ENCODE results near the gene GATA2.

DNA sequence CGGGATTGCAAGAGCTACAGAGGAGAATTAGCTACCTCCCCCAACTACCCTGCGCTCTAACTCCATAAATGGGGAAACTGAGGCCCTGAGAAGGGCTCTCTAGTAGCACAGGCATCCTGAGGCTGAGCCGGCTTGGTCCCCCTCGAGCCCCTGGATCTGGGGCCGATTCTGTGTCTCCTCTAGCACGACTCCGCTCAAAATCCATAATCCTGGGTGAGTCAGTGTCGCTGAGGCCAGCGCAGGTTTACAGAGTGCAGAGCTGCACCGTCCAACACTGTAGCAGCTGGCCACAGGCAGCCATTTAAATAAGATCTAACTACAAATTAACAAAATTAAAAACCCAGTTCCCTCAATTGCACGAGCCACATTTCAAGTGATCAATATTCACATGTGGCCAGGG lies 10.8 kb downstream of the GATA2 start:
- TF ChIP-seq, protein P1, sequence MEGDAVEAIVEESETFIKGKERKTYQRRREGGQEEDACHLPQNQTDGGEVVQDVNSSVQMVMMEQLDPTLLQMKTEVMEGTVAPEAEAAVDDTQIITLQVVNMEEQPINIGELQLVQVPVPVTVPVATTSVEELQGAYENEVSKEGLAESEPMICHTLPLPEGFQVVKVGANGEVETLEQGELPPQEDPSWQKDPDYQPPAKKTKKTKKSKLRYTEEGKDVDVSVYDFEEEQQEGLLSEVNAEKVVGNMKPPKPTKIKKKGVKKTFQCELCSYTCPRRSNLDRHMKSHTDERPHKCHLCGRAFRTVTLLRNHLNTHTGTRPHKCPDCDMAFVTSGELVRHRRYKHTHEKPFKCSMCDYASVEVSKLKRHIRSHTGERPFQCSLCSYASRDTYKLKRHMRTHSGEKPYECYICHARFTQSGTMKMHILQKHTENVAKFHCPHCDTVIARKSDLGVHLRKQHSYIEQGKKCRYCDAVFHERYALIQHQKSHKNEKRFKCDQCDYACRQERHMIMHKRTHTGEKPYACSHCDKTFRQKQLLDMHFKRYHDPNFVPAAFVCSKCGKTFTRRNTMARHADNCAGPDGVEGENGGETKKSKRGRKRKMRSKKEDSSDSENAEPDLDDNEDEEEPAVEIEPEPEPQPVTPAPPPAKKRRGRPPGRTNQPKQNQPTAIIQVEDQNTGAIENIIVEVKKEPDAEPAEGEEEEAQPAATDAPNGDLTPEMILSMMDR (conservative IDR thresholded peaks at IDR 0.05; ENCODE audit: low read depth in 2 of 2), result no peak
- TF ChIP-seq CREB1 (CRISPR knock-in tag; IDR thresholded peaks at IDR 0.05; ENCODE audit: low read depth) (no peak), EZH2 (IDR thresholded peaks at IDR 0.05; ENCODE audit: low read depth, unreplicated experiment) (no peak), JUNB (IDR thresholded peaks at IDR 0.05; ENCODE audit: unreplicated experiment) (no peak), POLR2AphosphoS5 (IDR thresholded peaks at IDR 0.05; ENCODE audit: low read depth) (no peak), EZH2phosphoT487 (IDR thresholded peaks at IDR 0.05; ENCODE audit: unreplicated experiment) (no peak), STAT1 (IDR thresholded peaks at IDR 0.05; ENCODE audit: unreplicated experiment) (no peak), ZNF114 (CRISPR knock-in tag; IDR thresholded peaks at IDR 0.05) (no peak)
- TF ChIP-seq, protein P2, sequence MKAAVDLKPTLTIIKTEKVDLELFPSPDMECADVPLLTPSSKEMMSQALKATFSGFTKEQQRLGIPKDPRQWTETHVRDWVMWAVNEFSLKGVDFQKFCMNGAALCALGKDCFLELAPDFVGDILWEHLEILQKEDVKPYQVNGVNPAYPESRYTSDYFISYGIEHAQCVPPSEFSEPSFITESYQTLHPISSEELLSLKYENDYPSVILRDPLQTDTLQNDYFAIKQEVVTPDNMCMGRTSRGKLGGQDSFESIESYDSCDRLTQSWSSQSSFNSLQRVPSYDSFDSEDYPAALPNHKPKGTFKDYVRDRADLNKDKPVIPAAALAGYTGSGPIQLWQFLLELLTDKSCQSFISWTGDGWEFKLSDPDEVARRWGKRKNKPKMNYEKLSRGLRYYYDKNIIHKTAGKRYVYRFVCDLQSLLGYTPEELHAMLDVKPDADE (IDR thresholded peaks at IDR 0.05), result no peak
- TF ChIP-seq, protein P3, sequence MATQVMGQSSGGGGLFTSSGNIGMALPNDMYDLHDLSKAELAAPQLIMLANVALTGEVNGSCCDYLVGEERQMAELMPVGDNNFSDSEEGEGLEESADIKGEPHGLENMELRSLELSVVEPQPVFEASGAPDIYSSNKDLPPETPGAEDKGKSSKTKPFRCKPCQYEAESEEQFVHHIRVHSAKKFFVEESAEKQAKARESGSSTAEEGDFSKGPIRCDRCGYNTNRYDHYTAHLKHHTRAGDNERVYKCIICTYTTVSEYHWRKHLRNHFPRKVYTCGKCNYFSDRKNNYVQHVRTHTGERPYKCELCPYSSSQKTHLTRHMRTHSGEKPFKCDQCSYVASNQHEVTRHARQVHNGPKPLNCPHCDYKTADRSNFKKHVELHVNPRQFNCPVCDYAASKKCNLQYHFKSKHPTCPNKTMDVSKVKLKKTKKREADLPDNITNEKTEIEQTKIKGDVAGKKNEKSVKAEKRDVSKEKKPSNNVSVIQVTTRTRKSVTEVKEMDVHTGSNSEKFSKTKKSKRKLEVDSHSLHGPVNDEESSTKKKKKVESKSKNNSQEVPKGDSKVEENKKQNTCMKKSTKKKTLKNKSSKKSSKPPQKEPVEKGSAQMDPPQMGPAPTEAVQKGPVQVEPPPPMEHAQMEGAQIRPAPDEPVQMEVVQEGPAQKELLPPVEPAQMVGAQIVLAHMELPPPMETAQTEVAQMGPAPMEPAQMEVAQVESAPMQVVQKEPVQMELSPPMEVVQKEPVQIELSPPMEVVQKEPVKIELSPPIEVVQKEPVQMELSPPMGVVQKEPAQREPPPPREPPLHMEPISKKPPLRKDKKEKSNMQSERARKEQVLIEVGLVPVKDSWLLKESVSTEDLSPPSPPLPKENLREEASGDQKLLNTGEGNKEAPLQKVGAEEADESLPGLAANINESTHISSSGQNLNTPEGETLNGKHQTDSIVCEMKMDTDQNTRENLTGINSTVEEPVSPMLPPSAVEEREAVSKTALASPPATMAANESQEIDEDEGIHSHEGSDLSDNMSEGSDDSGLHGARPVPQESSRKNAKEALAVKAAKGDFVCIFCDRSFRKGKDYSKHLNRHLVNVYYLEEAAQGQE (IDR thresholded peaks at IDR 0.05; ENCODE audit: unreplicated experiment), result no peak
- TF ChIP-seq, protein P4, sequence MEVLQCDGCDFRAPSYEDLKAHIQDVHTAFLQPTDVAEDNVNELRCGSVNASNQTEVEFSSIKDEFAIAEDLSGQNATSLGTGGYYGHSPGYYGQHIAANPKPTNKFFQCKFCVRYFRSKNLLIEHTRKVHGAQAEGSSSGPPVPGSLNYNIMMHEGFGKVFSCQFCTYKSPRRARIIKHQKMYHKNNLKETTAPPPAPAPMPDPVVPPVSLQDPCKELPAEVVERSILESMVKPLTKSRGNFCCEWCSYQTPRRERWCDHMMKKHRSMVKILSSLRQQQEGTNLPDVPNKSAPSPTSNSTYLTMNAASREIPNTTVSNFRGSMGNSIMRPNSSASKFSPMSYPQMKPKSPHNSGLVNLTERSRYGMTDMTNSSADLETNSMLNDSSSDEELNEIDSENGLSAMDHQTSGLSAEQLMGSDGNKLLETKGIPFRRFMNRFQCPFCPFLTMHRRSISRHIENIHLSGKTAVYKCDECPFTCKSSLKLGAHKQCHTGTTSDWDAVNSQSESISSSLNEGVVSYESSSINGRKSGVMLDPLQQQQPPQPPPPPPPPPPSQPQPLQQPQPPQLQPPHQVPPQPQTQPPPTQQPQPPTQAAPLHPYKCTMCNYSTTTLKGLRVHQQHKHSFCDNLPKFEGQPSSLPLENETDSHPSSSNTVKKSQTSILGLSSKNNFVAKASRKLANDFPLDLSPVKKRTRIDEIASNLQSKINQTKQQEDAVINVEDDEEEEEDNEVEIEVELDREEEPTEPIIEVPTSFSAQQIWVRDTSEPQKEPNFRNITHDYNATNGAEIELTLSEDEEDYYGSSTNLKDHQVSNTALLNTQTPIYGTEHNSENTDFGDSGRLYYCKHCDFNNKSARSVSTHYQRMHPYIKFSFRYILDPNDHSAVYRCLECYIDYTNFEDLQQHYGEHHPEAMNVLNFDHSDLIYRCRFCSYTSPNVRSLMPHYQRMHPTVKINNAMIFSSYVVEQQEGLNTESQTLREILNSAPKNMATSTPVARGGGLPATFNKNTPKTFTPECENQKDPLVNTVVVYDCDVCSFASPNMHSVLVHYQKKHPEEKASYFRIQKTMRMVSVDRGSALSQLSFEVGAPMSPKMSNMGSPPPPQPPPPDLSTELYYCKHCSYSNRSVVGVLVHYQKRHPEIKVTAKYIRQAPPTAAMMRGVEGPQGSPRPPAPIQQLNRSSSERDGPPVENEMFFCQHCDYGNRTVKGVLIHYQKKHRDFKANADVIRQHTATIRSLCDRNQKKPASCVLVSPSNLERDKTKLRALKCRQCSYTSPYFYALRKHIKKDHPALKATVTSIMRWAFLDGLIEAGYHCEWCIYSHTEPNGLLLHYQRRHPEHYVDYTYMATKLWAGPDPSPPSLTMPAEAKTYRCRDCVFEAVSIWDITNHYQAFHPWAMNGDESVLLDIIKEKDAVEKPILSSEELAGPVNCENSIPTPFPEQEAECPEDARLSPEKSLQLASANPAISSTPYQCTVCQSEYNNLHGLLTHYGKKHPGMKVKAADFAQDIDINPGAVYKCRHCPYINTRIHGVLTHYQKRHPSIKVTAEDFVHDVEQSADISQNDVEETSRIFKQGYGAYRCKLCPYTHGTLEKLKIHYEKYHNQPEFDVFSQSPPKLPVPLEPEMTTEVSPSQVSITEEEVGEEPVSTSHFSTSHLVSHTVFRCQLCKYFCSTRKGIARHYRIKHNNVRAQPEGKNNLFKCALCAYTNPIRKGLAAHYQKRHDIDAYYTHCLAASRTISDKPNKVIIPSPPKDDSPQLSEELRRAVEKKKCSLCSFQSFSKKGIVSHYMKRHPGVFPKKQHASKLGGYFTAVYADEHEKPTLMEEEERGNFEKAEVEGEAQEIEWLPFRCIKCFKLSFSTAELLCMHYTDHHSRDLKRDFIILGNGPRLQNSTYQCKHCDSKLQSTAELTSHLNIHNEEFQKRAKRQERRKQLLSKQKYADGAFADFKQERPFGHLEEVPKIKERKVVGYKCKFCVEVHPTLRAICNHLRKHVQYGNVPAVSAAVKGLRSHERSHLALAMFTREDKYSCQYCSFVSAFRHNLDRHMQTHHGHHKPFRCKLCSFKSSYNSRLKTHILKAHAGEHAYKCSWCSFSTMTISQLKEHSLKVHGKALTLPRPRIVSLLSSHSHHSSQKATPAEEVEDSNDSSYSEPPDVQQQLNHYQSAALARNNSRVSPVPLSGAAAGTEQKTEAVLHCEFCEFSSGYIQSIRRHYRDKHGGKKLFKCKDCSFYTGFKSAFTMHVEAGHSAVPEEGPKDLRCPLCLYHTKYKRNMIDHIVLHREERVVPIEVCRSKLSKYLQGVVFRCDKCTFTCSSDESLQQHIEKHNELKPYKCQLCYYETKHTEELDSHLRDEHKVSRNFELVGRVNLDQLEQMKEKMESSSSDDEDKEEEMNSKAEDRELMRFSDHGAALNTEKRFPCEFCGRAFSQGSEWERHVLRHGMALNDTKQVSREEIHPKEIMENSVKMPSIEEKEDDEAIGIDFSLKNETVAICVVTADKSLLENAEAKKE (CRISPR knock-in tag; IDR thresholded peaks at IDR 0.05), result no peak

All from GM23338 (cell line).